CD4-positive, alpha-beta T cell treated with Interferon alpha-2 for 1 hour (primary cell): Measurements from ENCODE around the gene SLC12A3.
A peak's percentile ranks its signal among the peaks of the same experiment; 100 is the strongest.
"Not testable (repeated sequence)": the region's sequence is repeated elsewhere in the genome, so short reads cannot be mapped to it uniquely, and the experiment has no call there.

ENCODE experiments used
- DNase-seq, 2 donors: peaks; one replicate each; pipeline ENCODE4 v3.0.0-alpha.2; 2020 to 2022

The SLC12A3 gene

GRCh38 chr16:56848955-56849689 lies 15.9 kb upstream of the SLC12A3 start:
- no peak for DNase-seq

GRCh38 chr16:56849690-56850680 lies 15.0 kb upstream of the SLC12A3 start:
- no peak for DNase-seq

- no peak for DNase-seq
These were observed 13.2 kb upstream of the SLC12A3 start for GRCh38 chr16:56851671-56852400.

GRCh38 chr16:56852401-56852730 lies 12.6 kb upstream of the SLC12A3 start:
- DNase-seq: no peak

- no peak for DNase-seq
These were observed 12.0 kb upstream of the SLC12A3 start for GRCh38 chr16:56852968-56853367.

- no peak for DNase-seq
These were observed 9.8 kb upstream of the SLC12A3 start for GRCh38 chr16:56855201-56855600.

GRCh38 chr16:56855946-56856345 lies 9.1 kb upstream of the SLC12A3 start:
- DNase-seq: no peak

GRCh38 chr16:56856876-56857447 lies 8.0 kb upstream of the SLC12A3 start:
- no peak for DNase-seq

- peak in 1 of 2 donors; percentile 63 for DNase-seq
These were observed 6.6 kb upstream of the SLC12A3 start for GRCh38 chr16:56858374-56858773.

GRCh38 chr16:56859636-56860035 lies 5.4 kb upstream of the SLC12A3 start:
- DNase-seq: no peak

- peak; percentile 77 to 79 for DNase-seq
These were observed 4.6 kb upstream of the SLC12A3 start for GRCh38 chr16:56860226-56861020.

- DNase-seq: peak in 1 of 2 donors; percentile 19
These were observed 3.9 kb upstream of the SLC12A3 start for GRCh38 chr16:56861092-56861610.

GRCh38 chr16:56861756-56862155 lies 3.3 kb upstream of the SLC12A3 start:
- DNase-seq: no peak

GRCh38 chr16:56862776-56863175 lies 2.2 kb upstream of the SLC12A3 start:
- peak in 1 of 2 donors; percentile 32 for DNase-seq

GRCh38 chr16:56865394-56866062 lies 521 bp downstream of the SLC12A3 start:
- no peak for DNase-seq

GRCh38 chr16:56866955-56867830 lies 2.2 kb downstream of the SLC12A3 start:
- DNase-seq: peak; percentile 56 to 71

GRCh38 chr16:56868175-56868574 lies 3.2 kb downstream of the SLC12A3 start:
- DNase-seq: no peak

- DNase-seq: not testable (repeated sequence)
These were observed 3.8 kb downstream of the SLC12A3 start for GRCh38 chr16:56868766-56869165.

GRCh38 chr16:56869513-56870275 lies 4.7 kb downstream of the SLC12A3 start:
- peak; percentile 47 to 48 for DNase-seq
